Endometrial microvascular endothelial cells (primary cell): ENCODE measurements around the gene WTAP. TPM values are rescaled to one million over a fixed set of nuclear protein-coding genes. Genes with fewer than 3 reads are reported as not detected.
"Not testable (repeated sequence)": the region's sequence is repeated elsewhere in the genome, so short reads cannot be mapped to it uniquely, and the experiment has no call there.

Source experiments
- in situ Hi-C: cut with HindIII; loops from 2 replicates; pipeline ENCODE4 v1.10.0; 2017; ENCODE audit warnings: low sequenced_read_pairs, low pct_unique_long_range_greater_than_20kb; ENCODE audit errors: inconsistent ontology term
- total RNA-seq: library from RNA; depleted of rRNA; stranded (reverse); fragments of >200 nt; gene quantifications from one replicate; pipeline ENCODE4 v1.2.3, GENCODE V29; 2015; ENCODE audit errors: inconsistent ontology term

The WTAP gene
- total RNA-seq, result 52.8 TPM

DNA sequence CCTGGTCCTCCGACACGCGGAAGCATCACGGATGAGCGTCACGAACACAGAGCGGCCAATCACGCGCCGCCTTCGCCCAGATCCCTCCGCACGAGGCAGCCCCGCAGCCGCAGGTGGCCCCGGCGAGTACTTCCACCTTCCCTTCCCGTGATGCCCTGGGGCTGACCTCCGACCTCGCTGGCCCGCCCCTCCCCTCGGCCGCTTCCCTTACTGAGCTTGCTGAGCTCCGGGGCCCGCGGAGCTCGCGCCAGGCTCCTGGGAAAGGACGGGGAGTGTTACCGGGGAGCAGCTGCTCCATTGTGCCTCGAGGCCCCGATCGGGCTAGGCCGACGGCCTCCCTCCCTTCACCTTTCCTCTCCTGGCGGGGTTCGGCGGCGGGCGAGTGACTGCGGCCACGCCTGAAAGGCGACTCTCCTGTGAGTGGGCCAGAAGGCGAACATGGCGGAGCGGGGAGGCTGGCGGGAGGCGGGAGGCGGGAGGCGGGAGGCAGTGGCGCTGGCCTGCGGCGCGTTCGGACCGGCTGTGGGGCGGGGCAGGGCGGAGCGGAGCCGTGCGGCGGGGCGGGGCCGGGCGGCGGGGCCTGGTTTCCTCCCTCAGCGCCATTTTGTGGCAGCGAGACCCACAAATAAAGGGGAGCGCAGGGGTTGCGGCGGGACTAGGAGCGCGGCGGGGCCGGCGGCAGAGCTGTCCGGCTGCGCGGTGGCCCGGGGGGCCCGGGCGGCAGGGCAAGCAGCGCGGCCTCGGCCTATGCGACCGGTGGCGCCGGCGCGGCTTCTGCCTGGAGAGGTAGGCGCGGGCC lies at the start of gene WTAP:
Gene WTAP (plus strand): TSS at position 589 of the 799 bp plus-strand sequence. CDS start 8,760 bp downstream, outside the sequence.
- in situ Hi-C loops, result no loop called here

DNA sequence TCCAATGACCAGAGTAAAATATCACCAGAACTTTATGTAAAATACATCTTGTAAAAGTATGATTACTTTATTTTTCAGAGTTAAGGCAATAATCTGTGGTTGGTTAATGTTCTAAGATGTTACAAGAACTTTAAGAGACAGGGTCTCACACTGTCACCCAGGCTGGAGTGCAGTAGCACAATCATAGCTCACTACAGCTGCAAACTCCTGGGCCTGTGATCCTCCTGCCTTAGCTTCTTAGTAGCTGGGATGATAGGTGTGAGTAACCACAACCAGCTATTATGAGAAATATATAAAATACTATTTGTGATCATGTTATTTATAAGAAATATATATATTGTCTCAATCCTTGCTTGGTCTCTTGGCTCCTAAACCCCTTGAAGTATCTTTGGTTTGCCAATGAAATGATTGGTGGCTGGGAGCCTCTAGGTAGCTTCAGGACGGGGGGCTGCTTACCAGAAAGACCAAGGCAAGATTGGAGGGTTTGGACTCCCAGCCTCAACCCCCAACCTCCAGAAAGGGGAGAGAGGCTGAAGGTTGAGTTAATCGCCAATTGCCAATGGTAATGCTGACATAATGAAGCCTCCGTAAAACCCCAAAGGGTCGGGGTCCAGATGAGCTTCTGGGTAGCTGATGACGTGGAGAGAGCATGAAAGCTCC lies 49.7 kb upstream of the WTAP start:
- in situ Hi-C loops, result no loop called here

DNA sequence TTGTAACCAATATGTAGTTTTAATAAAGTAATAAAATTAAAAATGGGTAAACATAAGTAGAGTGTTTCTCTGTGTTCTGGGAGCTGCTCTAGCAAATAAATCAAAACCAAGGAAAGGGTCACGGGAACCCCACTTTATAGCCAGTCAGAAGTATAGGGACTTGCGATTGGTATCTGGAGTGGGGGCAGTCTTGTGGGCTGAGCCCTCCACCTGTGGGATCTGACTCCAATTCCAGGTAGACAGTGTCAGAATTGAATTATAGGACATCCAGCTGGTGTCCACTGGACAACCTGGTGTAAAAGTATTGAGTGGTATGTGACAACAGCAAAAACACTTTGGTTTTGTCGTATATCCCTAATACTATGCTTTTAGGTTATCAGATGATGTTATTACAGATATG lies 48.7 kb upstream of the WTAP start:
- in situ Hi-C loops, result no loop called here

DNA sequence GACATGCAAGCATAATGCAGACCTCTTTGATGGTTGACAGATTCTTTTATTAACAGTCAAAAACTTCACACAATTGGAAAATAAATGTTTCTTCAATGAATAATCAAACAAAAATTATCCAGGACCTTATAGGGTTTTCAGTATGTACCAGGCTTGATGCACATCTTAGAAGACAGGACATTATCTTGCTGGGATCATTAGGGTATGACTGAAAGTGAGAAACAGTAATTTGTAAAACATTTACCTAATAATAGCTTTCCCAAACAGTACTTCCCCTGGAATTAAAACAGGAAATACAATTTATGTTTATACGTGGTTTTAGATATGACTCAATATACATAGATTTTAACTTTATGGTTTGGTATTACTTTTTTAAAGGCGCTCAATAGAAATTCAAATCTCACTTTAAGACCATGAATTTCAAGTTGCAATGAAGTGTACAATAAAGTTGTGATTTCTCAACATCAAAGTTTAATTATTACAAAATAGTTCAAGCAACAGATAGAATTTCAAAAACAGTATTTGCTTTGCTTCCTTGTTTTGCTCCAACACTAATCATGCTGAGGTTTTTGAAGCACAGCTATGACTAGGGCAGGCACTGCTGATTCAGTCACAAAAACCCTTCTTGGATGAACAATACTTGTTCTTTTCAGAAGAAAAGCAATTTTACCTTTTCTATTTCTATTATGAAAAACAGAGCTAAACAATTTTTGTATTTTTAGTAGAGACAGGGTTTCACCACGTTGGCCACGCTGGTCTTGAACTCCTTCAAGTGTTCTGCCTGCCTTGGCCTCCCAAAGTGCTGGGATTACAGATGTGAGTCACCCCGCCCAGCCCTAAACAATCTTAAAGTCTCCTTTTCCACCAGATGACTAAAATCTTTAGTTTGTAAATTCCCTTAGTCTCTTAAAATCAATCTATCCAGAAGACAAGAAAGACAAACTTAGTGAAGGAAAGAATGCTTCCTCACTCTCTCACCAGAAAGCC lies 47.9 kb upstream of the WTAP start:
- in situ Hi-C loops, result no loop called here

DNA sequence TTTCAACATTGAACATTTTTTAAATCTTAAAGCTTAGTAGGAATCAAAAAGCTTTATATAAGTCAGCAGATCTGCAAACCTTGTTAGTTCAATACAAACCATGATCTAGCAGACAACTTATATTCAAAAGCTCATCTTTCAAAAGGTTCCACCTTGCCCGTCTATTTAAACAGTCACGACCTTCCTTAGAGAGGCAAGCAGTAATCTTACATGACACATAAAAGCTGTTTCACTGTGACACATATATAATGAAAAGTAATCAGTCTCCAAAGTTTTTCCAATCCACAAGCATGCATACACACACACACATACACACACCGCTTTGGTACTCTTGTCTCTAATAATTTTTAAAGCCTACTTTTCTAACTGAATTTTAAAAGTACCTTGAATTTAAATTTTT lies 47.2 kb upstream of the WTAP start:
- in situ Hi-C loops, result no loop called here

DNA sequence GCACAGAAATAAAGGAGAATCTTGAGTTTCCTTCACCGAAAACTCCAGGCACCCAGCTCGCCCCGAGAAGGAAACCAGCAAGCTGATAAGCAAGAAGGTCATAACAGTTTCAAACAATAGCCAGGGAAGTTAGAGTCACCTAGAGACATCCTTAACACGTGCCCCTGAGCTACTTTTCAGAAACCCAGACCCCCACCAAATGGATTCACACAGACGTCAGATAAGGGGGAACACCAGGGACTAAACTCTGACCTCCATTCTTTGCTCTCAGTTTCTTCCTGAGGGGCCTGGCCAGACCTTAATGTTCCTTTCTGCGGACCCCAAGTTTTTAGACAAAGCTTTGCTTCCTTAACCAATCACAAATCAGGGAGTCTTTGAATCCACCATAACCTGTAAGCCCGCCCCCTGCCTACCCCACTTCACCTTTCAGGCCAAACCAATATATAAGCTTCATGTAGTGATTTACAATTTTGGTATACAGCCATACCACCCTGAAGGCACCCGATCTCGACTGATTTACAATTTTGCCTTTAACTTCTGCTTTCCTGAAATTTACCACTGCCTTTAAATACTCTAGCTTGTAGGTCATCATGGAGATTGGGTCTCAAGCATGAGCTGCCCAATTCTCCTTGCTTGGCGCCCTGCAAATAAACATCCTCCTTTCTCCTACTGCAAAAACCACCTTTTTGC lies 46.0 kb upstream of the WTAP start:
- in situ Hi-C loops, result no loop called here

DNA sequence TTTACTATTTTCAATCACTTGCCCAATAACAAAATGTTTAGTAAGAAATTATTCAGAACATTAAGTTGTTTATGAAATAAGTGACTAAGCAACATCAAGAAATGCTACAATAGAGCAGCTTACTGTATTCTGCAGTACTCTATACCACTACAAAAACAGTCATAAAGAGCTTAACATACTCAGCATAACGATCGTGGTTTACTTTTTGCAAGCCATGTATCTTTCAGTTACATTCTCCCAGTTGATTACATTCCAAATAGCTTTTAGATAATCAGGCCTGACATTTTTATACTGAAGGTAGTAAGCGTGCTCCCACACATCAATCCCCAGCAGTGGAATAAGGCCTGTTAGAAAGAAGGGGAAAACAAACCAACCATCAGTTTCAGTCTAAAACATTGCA lies 45.0 kb upstream of the WTAP start:
- in situ Hi-C loops, result no loop called here

DNA sequence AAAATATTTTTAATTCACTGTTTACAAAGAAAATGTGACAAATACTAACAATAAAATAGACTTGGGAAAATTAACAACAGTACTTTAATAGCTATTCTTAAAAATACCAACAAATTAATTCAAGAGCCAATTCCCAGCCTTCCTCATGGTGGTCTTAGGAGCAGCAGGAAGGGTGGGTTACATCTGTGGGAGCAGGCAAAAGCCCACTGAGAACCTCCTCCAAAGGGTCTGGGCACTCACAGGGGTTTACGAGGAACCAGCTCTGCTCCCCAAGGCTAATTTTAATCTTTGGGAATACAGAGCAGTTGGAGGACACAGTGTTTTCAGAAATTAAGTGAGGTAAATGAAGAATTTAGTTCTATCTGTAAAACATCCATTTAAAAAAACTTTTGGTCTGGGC lies 44.5 kb upstream of the WTAP start:
- in situ Hi-C loops, result no loop called here

DNA sequence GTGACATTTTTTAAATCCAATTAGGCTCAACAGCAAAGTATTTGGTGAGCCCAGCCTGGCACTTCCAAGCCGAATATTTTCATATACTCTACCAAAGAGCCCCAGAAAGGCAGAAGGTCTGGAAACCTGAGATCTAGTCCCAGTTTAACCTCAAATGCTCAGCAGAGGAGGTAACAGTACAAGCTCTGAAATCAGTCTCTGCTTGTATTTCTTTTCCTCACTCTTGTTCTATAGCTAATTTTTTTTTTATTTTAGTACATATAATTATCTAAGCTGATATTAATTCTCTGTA lies 43.3 kb upstream of the WTAP start:
- in situ Hi-C loops, result no loop called here

DNA sequence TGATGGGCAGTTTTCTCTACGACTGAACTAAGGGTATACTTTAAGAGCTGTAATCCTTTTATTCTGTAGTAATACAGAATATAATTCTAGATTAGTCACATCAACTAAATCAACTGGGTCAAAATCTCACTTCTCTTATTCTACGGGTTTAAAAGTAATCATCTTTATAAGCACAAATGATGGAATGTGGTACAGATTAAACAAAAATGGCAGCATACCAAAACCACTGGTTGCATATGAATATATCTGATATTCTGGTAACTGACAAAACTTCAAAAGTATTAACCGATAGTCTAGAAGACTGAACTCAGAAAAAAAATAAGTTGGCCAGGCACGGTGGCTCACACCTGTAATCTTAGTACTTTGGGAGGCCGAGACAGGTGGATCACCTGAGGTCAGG lies 41.3 kb upstream of the WTAP start:
- in situ Hi-C loops, result no loop called here

DNA sequence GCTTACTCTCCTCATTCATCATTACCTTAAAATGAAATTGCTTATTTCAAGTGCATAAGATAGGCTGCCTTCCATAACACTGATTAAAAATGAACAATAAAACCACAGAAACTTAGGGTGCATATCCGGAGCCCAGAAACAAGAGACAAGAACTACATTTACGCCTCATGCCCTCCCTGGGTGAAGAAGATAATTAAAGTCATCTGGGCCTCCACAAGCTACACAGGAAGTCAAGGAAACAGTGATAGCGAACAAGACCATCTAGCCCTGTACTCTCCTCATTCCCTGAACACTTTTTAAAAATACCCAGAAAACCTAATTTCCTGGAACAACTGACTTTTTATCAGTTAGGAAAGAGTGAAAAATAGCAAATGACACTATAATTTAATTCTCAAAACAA lies 40.6 kb upstream of the WTAP start:
- in situ Hi-C loops, result no loop called here

DNA sequence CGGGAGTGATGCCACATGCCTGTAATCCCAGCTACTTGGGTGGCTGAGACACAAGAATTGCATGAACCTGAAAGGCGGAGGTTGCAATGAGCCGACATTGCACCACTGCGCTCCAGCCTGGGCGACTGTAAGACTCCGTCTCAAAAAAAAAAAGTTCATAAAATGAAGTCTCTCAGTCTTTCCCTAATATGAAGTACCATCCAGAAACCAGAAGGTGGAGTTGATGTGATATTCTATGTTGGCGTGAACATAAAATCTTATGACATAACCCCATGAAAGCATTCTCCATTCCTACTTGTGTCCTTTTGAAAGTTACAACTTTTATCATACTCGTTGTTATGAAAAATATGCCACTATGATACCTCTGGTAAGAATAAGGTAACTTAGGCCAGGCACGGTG lies 40.0 kb upstream of the WTAP start:
- in situ Hi-C loops, result no loop called here

DNA sequence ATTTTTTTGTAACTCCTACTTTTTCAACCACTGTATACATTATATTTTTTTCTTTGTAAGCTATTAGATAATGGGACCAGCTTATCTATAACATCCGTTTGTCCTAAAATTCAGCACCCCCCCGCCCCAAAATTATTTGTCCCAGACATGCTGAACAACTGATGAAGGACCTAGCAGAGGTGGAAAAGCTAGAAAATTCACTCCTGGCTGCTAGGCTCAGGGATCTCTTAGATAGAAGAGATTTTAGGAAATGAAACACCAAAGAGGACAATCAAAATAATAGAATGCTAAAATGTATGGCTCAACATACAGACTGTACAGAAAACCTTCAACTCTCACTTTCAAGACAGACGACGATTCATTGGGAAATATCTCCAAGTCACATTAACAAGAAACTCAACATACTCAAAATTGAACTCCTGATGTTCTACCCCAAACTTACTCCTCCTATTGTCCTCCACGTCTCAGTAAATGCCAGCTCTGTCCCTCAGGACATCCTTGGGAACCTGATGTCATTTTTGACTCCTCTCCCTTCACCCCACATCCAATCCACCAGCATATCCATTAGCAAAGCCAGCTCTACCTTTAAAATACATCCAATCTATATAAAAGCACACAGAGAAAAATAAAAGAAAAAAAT lies 38.9 kb upstream of the WTAP start:
- in situ Hi-C loops, result no loop called here

DNA sequence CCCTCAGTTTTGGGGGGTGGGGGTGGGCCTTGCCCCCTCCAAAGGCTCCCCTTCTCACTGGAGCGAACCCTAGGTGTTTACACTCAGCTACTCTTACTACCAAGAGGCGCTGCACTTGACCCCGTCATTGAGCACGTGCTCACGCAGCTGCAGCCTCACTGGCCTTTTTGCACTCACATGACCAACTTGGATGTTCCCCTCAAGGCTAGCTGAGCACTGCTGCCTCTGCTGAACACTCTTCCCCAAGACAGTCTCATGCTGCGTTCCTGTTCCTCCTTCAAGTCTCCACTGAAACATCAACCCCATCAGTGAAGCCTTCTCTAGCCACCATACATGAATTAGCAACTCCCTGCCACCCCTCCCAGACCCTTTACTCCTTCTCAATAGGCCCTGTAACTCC lies 38.3 kb upstream of the WTAP start:
- in situ Hi-C loops, result no loop called here

DNA sequence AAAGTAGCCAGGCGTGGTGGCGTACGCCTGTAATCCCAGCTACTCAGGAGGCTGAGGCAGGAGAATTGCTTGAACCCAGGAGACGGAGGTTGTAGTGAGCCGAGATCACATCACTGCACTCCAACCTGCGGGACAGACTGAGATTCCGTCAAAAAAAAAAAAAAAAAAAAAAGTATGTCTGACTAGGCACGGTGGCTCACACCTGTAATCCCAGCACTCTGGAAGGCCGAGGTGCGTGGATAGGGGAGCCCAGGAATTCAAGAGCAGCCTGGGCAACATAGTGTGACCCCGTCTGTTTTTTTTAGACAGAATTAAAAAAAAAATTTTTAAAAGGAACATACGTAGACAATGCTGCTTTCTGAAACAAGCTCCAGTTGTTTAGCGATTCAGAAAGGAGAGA lies 37.2 kb upstream of the WTAP start:
- in situ Hi-C loops, result not testable (repeated sequence)

DNA sequence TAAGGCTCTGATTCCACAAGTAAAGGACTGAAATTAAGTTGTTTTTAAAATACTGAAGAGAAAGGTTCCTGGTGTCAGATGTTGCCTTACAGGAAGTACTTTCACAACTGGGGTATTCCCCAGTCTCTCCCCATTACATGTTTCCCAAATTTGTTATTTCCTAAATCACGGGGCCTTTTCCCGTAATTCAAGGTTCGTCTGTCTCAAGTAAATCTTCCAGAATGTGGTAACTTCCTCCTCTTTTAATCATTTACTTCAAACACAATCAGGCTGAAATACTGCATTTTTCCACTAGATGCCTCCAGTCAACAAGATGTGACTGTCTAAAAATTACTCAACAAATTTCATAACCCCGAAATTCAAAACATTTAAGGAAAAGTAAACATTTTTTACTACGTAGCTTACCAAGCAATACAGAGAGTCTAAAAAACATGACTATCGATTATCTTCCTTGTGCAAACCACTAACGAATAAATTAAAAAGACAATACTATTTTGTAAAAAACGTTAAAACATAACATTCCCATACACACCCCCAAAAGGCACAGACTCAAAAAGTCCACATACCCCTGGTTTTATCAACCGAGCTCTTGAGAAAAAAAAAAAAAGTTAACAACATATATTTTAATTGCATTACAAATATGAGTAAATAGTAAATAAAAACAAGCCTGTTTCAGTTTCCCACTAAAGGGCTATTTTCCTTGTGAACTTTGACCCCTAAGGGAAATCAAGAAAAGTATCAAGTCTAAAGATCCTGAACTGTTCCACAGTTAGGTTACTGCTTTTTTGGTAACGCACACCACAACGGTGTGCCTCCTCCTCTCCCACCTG lies 36.0 kb upstream of the WTAP start:
- in situ Hi-C loops, result no loop called here

DNA sequence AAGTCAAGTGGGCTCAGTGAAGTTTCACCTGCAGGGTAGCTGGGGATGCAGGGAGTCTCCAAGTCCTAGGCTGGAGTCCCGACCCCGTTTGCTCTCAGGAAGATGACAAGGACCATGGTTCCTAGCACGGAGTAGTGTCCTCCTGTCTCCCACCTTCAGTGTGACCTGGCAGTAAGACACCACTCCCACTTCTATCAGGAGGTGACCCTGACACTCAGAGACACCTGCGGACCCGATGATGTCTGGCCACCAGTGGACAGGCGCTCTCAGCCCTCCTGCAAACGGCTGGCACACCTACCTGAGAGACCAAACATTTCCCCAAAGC lies 35.4 kb upstream of the WTAP start:
- in situ Hi-C loops, result no loop called here
